ENCODE data around the gene TMEM163. TPM values are rescaled to one million over a fixed set of nuclear protein-coding genes. Genes with fewer than 3 reads are reported as not detected.

The TMEM163 gene
- total and polyA plus RNA-seq, 2 of the 13 experiments (the other 11 are each of a cell fraction or from before 2014, with no cell fraction given) = 0.05 TPM; not detected in 1

- no peak for DNase-seq (ENCODE audit: low spot score)
- 97% methylated on average over 3 of the region's 3 CpGs for WGBS (ENCODE audit: low lambda C conversion rate)
- no peak overlapping the region for H3K9ac ChIP-seq (ENCODE audit: insufficient read depth, low read depth, low read length)
- TF ChIP-seq NONO (IDR thresholded peaks at IDR 0.05) (no peak), NONO (CRISPR knock-in tag; conservative IDR thresholded peaks at IDR 0.05) (no peak), XRCC5 (optimal IDR thresholded peaks at IDR 0.05; ENCODE audit: low read length) (no peak), SRSF9 (IDR thresholded peaks at IDR 0.05; ENCODE audit: borderline replicate concordance, insufficient read depth, low read depth, low read length, poor library complexity, severe bottlenecking) (no peak), RELA (CRISPR knock-in tag; IDR thresholded peaks at IDR 0.05) (no peak), DZIP1 (CRISPR knock-in tag; IDR thresholded peaks at IDR 0.05) (no peak), KDM2A (CRISPR knock-in tag; IDR thresholded peaks at IDR 0.05; ENCODE audit: borderline replicate concordance, low read depth) (no peak), FOXO4 (CRISPR knock-in tag; conservative IDR thresholded peaks at IDR 0.05) (no peak), EP300 (IDR thresholded peaks at IDR 0.05; ENCODE audit: low read depth in 2 of 2, low read length in 2 of 2) (no peak), EP300 (CRISPR knock-in tag; IDR thresholded peaks at IDR 0.05; ENCODE audit: borderline replicate concordance) (no peak)
- FAIRE-seq = no peak
- no peak for ATAC-seq
- ChIA-PET CTCF (ENCODE audit: low intra/inter-chr PET ratio, low total read pairs) (no interaction called here), POLR2A (no interaction called here)
- intact Hi-C loops (cut with micrococcal nuclease; ENCODE audit: unreplicated experiment) = no loop called here
- H3K79me2 ChIP-seq (ENCODE audit: insufficient read depth, low read length) = peaks cover 17% of the 10 kb centered on the region
- no peak overlapping the region for H3K4me2 ChIP-seq (ENCODE audit: low read depth, low read length)
- no peaks in the 10 kb centered on the region for H3K27me3 ChIP-seq (ENCODE audit: control insufficient read depth in 1 of 2, insufficient read depth in 2 of 2, low read length in 2 of 2)
- no peak overlapping the region for H2AFZ ChIP-seq (ENCODE audit: low read length)
- no peak overlapping the region for H3K27ac ChIP-seq (ENCODE audit: extremely low read length, insufficient read depth, low read length)
- peaks cover 7 to 35% of the 10 kb centered on the region in 2 experiments for H3K36me3 ChIP-seq (replicated peaks in 1 of 2; ENCODE audit: control insufficient read depth in 1 of 2, insufficient read depth in 2 of 2, low read length in 2 of 2)
- in situ Hi-C loops (cut with HindIII; ENCODE audit: extremely low pct_ligation_motif_present, low pct_unique_long_range_greater_than_20kb) = no loop called here
- no peak overlapping the region for H3K4me3 ChIP-seq (replicated peaks in 1 of 3; ENCODE audit: insufficient read depth in 1 of 3, low read depth in 2 of 3, low read length in 3 of 3)
- peaks cover 25% of the 10 kb centered on the region for H3K4me1 ChIP-seq (ENCODE audit: insufficient read depth, low read length)
- H3K9me3 ChIP-seq (ENCODE audit: low read length) = no peaks in the 10 kb centered on the region
- H4K20me1 ChIP-seq (ENCODE audit: insufficient read depth, low read length) = no peaks in the 10 kb centered on the region
- BruUV-seq (replicated peaks) = no TSS peak
Measured at GRCh38 chr2:134408791-134409190, 310.0 kb downstream of the TMEM163 start.

Measured in HepG2 (cell line).